CD4-positive, alpha-beta T cell treated with Interleukin-6 at 100 ng/mL for 8 hours (primary cell): ENCODE measurements around the gene B4GALT1.
"Not testable (repeated sequence)": the region's sequence is repeated elsewhere in the genome, so short reads cannot be mapped to it uniquely, and the experiment has no call there.

Experiments
- DNase-seq: peaks from one replicate; pipeline ENCODE4 v3.0.0-alpha.2; 2020; ENCODE audit warnings: mixed read lengths, low spot score

Gene B4GALT1

DNA sequence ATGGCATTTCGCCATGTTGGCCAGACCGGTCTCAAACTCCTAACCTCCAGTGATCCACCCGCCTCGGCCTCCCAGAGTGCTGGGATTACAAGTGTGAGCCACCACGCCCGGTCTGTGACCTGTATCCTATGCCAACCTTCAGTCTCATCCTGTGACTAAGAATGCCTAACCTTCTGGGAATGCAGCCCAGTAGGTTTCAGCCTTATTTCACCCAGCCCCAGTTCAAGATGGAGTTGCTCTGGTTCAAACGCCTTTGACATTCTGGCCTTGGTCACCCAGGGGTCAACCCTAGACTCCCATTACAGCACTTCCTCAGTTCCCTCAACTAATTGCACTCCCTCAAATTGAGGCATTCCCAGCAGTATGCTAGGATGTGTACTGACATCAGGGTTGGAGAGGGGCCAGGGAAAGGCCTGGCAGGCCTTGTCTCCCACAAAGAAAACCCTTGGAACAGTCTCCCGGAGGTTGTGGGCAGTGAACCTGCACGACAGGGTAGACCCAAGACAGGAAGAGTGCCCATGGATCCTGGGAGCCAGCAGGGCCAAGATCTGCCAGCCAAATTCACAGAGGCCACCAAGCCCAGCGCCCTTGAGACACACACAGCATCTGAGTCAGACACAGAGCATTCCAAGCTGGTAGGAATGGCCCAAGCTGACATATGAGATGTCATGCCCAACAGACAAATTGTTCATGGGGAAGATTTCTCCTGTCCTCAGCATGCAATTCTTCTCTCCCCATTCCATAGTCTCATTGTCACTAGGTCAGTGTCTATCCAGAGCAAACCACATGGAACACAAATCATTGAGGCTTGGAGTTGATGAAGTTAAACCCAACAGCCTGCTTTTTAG lies 65.8 kb downstream of the B4GALT1 start:
- DNase-seq, result no peak

DNA sequence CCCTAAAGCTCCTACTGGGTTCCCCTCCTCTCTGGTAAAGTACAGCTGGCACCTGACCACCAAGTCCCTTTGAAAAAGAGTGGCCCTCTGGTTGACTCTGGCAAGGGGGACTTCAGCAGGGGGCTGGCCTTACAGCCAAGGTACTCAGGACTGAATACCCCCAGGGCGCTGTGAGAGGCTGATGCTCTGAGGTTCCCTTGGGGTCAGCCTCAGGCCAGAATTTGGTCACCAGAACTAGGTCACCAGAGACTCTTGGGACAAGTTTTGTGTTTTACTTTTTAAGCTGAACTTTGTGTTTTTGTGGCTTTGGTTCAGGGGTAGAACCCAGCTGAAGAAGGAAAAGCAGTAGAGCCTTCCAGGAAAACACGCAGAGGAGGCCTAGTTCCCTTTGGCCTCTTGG lies 67.4 kb downstream of the B4GALT1 start:
- no peak for DNase-seq

- DNase-seq, result no peak
Observed at GRCh38 chr9:33097192-33097591, 69.9 kb downstream of the B4GALT1 start.

- no peak for DNase-seq
Observed at GRCh38 chr9:33092634-33093033, 74.5 kb downstream of the B4GALT1 start.

- DNase-seq, result not testable (repeated sequence)
Observed at GRCh38 chr9:33085672-33086071, 81.5 kb downstream of the B4GALT1 start.

- peak; percentile 11 for DNase-seq
Observed at GRCh38 chr9:33082538-33083326, 84.4 kb downstream of the B4GALT1 start.

GRCh38 chr9:33082128-33082527 lies 85.0 kb downstream of the B4GALT1 start:
- peak; percentile 21 for DNase-seq

DNA sequence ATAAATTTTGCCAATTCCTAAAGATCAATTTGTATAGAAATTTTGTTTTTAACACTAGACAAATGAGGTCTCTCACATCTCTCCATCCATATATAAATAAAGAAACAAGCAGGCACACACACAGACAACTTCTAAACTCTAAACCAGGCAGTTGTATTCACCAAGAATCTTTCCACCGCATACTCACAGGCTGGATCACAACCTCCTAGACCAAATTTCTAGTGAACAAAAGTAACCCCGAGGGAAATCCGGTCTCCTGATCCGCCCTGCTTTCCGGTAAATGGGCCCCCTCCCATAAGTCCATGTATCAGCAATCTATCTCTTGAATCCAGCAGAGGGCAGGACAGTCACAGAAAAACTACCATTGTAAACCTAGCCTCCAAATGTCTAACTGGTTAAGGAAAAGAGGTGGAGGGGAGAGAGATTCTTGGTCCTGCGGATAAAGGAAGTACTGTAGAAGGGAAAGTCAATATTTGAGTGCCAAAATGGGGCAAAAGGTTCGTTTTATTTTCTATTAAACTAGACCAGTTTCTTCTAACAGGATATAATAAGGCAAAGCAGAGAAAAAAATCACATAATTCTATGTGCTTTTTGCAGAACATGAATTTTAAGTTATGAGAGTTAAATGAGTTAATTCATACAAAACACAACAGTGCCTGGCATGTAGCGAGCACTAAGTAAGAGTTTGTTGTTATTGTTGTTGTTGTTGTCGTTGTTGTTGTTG lies 85.8 kb downstream of the B4GALT1 start:
- DNase-seq, result peak; percentile 83

GRCh38 chr9:33080534-33080933 lies 86.6 kb downstream of the B4GALT1 start:
- DNase-seq, result no peak

DNA sequence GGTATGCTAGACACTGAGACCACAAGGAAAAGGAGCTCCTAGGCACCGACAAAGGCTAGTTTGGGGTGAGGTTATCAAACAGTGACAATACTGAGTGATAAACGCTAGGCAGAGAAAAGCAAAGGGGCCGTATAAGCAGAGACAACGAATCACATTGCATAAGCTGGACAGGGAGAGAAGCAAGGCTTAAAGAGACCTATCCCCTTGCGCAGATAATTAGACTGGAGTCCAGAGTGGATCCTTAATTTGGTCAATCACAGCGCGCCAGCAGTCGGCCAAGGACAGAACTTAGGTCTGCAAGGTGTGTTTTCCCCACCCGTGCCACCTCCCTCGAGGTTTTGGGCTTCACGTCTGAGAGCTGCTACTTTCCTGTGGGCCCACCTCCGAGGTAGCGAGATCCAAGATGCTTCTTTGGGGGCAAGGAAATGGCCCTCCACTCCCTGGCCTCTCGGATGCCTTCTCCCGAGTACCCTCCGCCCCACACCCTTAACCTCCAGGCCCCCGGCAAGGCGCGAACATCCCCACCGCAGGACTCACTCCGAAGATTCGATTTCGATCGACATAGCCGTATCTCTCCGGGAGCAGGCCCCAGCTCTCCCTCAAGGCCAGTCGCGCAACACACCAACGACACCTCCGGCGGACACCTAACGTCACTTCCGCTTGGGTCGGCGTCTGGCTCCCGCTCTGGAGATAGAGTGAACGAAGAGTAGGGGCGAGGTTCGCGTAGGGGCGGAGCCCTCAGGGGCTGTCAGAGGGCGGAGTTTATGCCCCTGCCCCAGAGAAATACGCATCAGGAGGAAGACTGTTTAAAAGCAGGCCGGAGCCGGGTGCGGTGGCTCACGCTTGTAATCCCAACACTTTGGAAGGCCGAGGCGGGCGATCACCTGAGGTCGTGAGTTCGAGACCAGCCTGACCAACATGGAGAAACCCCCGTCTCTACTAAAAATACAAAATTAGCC lies 90.8 kb downstream of the B4GALT1 start, which contains the start of gene SMU1:
Gene SMU1 (minus strand): TSS at position 629 of the 959 bp plus-strand sequence. CDS start 66 bp downstream, at position 563.
- peak; percentile 97 for DNase-seq

- DNase-seq, result no peak
Observed at GRCh38 chr9:33068991-33069390, 98.1 kb downstream of the B4GALT1 start.

DNA sequence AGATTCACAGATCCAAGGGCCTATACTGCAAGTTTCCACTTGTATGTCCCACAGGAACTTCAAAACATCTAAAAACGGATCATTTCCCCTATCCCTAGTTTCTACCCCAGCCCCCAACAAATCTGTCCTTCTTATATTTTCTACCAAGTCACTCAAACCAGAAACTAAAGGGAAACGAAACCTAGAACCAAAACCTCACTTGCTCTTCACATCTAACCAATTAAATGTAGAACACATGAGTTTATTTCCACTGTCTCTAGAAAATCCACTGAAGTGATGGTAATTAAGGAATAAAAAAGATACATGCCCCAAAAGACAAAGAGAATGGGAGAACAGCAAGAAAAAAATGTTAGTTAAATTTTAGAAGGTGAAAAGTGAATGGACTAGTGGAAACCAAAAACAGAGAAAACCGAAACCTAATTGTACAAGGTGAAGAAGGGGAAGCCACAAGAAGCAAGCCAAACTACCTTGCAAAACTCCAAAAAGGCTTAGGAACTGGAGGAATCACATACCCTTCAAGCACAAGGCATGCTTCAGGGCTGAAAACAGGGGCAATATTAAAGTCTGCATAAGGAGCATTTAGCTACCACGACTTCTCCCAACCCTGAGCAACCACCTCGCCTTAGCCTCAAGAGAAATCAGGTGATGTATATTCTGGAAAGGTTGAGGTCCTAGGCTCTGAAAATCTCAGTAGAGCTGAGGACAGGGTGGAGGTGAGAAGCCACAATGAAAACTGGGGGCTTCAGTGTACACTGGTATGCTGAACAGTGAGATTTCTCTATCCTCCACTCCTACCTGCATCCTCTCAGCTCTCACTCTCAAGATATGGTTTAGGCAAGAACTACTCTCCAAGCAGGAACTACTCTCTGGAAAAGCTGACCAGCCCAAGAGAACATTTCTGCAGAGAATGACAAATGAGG lies 101.7 kb downstream of the B4GALT1 start:
- DNase-seq, result no peak
